ENCODE measurements around the gene SNUPN.
A peak's percentile ranks its signal among the peaks of the same experiment; 100 is the strongest.

The SNUPN gene

GRCh38 chr15:75625542-75626347 is at the start of gene SNUPN:
TSS of gene SNUPN (minus strand) at chr15:75625725. CDS start at chr15:75621051, 4,674 bp downstream.
- peak within 1 kb of the TSS; percentile 95 for H3K27ac ChIP-seq (ENCODE audit: low read length)
- peaks cover 0 to 6% of the 10 kb centered on the region in 2 donors for H3K36me3 ChIP-seq (ENCODE audit: control insufficient read depth in 1 of 2, insufficient read depth in 2 of 2, low read length in 2 of 2)
- no peaks in the 10 kb centered on the region for H3K9me3 ChIP-seq (ENCODE audit: control insufficient read depth in 1 of 2, low read length in 2 of 2)
- H3K4me1 ChIP-seq (ENCODE audit: control insufficient read depth in 1 of 2, insufficient read depth in 2 of 2, low read length in 2 of 2): peaks cover 4 to 6% of the 10 kb centered on the region in 2 donors
- no peaks in the 10 kb centered on the region for H3K27me3 ChIP-seq (ENCODE audit: low read depth, low read length)
- peak within 1 kb of the TSS; percentile 79 to 87 for H3K4me3 ChIP-seq (ENCODE audit: low read depth in 1 of 2, low read length in 2 of 2)

GRCh38 chr15:75674366-75674765 is 48.8 kb upstream of the SNUPN start:
- peaks cover 0 to 29% of the 10 kb centered on the region in 2 donors for H3K36me3 ChIP-seq (ENCODE audit: control insufficient read depth in 1 of 2, insufficient read depth in 2 of 2, low read length in 2 of 2)
- H3K27me3 ChIP-seq (ENCODE audit: low read depth, low read length): no peaks in the 10 kb centered on the region
- peaks cover 19 to 38% of the 10 kb centered on the region in 2 donors for H3K4me1 ChIP-seq (ENCODE audit: control insufficient read depth in 1 of 2, insufficient read depth in 2 of 2, low read length in 2 of 2)
- H3K27ac ChIP-seq (ENCODE audit: low read length): no peak overlapping the region
- H3K9me3 ChIP-seq (ENCODE audit: control insufficient read depth in 1 of 2, low read length in 2 of 2): no peaks in the 10 kb centered on the region
- H3K4me3 ChIP-seq (ENCODE audit: low read depth in 1 of 2, low read length in 2 of 2): no peak overlapping the region

DNA sequence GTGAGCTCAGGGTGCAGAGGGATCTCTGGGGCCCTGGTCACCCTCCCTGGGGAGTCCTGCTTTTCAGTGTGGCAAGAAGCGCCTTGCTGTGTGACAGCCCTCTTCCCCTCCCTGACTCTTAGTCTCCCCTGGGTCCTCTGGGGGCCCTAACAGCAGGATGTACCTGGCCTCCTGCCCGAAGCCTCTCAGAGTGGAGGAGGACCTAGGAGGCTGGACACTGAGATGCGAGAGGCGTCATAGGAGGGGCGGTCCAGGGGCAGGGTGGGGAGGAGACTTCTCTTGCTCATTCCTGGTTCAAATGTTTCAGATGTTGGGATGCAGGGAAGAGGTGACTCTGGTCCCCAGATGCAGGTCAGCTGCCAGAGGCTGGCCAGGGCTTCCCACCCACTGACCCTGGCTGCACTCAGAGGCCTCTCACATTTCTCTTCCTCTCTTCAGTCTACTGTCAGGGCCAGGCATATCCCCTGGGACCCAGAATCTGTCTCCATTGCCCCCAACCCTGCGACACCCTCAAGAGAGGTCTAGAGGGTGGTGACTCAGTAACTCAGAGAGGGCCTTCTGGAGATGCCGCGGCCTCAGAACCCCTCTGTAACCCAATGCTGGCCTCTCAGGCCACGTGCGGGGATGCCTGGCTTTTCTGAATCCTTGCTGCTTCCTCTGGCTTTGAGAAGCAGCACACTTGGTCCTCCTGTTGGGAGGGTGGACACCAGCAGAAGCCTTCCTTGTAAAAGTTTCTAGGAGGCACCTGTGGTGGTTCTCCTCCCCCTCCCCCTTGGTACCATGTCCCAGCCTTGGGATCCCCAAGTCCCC is 48.1 kb upstream of the SNUPN start:
- Histone ChIP-seq H3K4me3 (ENCODE audit: low read depth in 1 of 2, low read length in 2 of 2) (no peak overlapping the region), H3K36me3 (ENCODE audit: control insufficient read depth in 1 of 2, insufficient read depth in 2 of 2, low read length in 2 of 2) (peaks cover 0 to 25% of the 10 kb centered on the region in 2 donors), H3K27me3 (ENCODE audit: low read depth, low read length) (no peaks in the 10 kb centered on the region), H3K9me3 (ENCODE audit: control insufficient read depth in 1 of 2, low read length in 2 of 2) (no peaks in the 10 kb centered on the region), H3K27ac (ENCODE audit: low read length) (peak overlapping the region; percentile 33), H3K4me1 (ENCODE audit: control insufficient read depth in 1 of 2, insufficient read depth in 2 of 2, low read length in 2 of 2) (peaks cover 19 to 38% of the 10 kb centered on the region in 2 donors)

DNA sequence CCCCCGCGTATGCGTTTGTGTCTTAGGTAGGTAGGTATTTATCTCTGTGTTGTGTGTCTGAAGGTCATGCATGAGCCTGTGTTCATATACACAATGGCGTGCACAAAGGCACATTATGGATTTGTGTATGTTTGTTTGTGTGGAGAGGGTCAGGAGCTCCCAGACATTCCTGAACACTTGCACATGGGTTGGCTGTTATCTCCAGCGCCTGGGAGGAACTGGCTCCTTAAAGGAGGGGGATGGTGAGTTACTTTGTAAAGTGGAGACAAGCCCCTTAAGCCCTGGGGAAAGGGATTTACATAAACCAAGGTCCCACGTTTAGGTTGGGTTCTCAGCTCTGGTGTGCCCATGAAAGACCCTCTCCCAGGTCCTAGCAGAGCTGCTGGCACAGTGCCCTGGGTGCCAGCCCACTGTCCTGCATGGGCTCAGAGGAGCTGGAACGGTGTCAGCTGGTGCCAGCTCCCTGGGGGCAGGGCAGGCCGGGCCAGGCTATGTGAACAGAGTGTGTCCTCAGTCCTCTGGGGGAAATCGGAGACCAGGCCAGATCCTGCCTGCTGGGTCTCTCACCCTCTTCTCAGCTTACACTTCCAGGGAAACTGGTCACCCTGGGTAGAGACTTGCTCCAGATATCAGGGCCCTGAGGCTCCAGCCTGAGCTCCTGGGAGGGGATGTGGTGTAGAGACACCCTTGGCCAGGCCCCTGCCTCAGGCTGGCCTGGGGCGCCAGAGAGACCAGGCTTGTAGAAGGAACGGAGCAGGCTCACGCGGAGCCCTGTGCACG is 47.3 kb upstream of the SNUPN start:
- H3K27me3 ChIP-seq (ENCODE audit: low read depth, low read length): no peaks in the 10 kb centered on the region
- no peak overlapping the region for H3K4me3 ChIP-seq (ENCODE audit: low read depth in 1 of 2, low read length in 2 of 2)
- peak overlapping the region; percentile 33 for H3K27ac ChIP-seq (ENCODE audit: low read length)
- H3K4me1 ChIP-seq (ENCODE audit: control insufficient read depth in 1 of 2, insufficient read depth in 2 of 2, low read length in 2 of 2): peaks cover 19 to 39% of the 10 kb centered on the region in 2 donors
- H3K9me3 ChIP-seq (ENCODE audit: control insufficient read depth in 1 of 2, low read length in 2 of 2): no peaks in the 10 kb centered on the region
- H3K36me3 ChIP-seq (ENCODE audit: control insufficient read depth in 1 of 2, insufficient read depth in 2 of 2, low read length in 2 of 2): peaks cover 0 to 22% of the 10 kb centered on the region in 2 donors

DNA sequence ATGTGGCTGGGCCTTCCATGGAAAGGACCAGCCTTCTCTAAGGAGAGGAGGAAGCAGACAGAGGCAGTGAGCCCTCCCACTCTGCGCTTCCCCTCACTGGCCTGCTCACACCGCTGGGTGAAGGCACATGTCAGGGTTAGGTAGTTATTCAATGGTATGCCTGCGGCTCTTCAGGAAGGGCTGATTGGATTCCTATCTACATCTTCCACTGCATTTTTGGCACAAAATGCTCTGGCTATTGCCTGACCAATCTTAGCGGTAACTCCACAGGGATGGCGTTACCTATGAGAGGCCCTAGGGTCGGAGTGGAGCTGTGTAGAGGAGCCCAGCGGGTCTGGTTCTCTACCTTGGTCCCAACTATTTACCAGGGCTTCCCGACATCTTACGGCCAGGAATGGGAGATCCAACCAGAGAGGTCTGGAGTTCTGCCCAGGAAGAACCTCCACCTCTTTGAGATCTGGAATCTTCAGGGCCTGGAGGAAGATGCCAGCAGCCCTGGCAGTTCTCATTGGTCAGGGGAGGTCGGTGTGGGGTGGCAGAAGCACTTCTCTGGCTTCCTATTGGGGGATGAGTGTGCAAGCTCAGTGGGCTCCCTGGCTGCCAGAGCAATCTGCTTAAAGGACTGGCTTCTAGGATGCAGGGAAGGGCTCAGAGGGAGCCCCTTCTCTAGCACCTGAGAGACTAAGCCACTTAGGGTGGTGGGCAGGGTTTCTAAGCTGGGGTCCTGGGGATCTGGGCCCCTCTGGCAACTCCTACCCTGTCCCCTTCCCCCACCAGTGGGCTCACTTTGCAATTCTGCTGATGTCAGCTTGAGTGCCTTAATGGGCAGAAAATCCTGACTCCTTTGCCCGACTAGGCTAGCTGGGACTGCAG is 46.4 kb upstream of the SNUPN start:
- Histone ChIP-seq H3K4me1 (ENCODE audit: control insufficient read depth in 1 of 2, insufficient read depth in 2 of 2, low read length in 2 of 2) (peaks cover 19 to 48% of the 10 kb centered on the region in 2 donors), H3K27ac (ENCODE audit: low read length) (no peak overlapping the region), H3K9me3 (ENCODE audit: control insufficient read depth in 1 of 2, low read length in 2 of 2) (no peaks in the 10 kb centered on the region), H3K36me3 (ENCODE audit: control insufficient read depth in 1 of 2, insufficient read depth in 2 of 2, low read length in 2 of 2) (peaks cover 0 to 18% of the 10 kb centered on the region in 2 donors), H3K27me3 (ENCODE audit: low read depth, low read length) (no peaks in the 10 kb centered on the region), H3K4me3 (ENCODE audit: low read depth in 1 of 2, low read length in 2 of 2) (no peak overlapping the region)

GRCh38 chr15:75669879-75670212 is 44.3 kb upstream of the SNUPN start:
- no peak overlapping the region for H3K4me3 ChIP-seq (ENCODE audit: low read depth in 1 of 2, low read length in 2 of 2)
- H3K27ac ChIP-seq (ENCODE audit: low read length): no peak overlapping the region
- H3K4me1 ChIP-seq (ENCODE audit: control insufficient read depth in 1 of 2, insufficient read depth in 2 of 2, low read length in 2 of 2): peaks cover 24 to 41% of the 10 kb centered on the region in 2 donors

GRCh38 chr15:75669191-75669878 is 43.8 kb upstream of the SNUPN start:
- no peaks in the 10 kb centered on the region for H3K27me3 ChIP-seq (ENCODE audit: low read depth, low read length)
- H3K36me3 ChIP-seq (ENCODE audit: control insufficient read depth in 1 of 2, insufficient read depth in 2 of 2, low read length in 2 of 2): peaks cover 0 to 4% of the 10 kb centered on the region in 2 donors
- H3K4me1 ChIP-seq (ENCODE audit: control insufficient read depth in 1 of 2, insufficient read depth in 2 of 2, low read length in 2 of 2): peaks cover 24 to 37% of the 10 kb centered on the region in 2 donors
- H3K27ac ChIP-seq (ENCODE audit: low read length): no peak overlapping the region
- no peaks in the 10 kb centered on the region for H3K9me3 ChIP-seq (ENCODE audit: control insufficient read depth in 1 of 2, low read length in 2 of 2)
- H3K4me3 ChIP-seq (ENCODE audit: low read depth in 1 of 2, low read length in 2 of 2): no peak overlapping the region

More at GRCh38 chr15:75669879-75670212, 44.3 kb upstream of the SNUPN start:
- Histone ChIP-seq H3K27me3 (ENCODE audit: low read depth, low read length) (no peaks in the 10 kb centered on the region), H3K9me3 (ENCODE audit: control insufficient read depth in 1 of 2, low read length in 2 of 2) (no peaks in the 10 kb centered on the region), H3K36me3 (ENCODE audit: control insufficient read depth in 1 of 2, insufficient read depth in 2 of 2, low read length in 2 of 2) (peaks cover 0 to 4% of the 10 kb centered on the region in 2 donors)

DNA sequence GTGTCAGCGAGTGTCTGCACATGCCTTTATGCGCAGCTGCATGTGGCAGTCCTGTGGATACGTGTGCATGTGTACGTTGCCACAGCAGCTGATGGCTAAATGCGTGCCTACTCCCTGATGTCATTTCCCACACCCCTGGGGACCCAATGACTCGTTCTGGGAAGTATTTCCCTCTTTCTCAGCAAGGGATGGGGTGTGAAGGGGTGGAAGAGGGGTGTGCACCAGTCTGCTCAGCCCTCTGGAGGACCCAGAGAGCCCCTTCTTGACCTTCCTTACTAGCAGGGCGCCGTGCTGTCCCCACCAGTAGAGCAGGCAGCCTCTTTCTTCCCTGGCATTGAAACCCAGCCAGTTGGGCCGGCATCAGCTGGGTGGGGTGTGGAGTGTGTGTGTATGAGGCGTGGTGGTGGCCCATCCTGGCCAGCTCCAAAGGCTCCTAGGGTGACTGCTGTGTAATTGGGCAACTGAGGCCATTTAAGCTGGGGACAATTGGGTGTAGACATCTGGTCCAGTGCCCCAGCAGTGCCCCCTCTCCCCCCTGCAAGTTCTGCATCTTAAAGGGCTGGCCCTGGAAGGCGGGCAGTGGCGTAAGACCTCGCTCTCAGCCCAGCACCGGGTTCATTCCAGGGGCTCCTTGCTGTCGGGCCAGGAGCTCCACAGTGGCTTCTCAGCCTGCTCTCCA is 41.4 kb upstream of the SNUPN start:
- H3K4me1 ChIP-seq (ENCODE audit: control insufficient read depth in 1 of 2, insufficient read depth in 2 of 2, low read length in 2 of 2): peaks cover 5 to 13% of the 10 kb centered on the region in 2 donors
- H3K4me3 ChIP-seq (ENCODE audit: low read depth in 1 of 2, low read length in 2 of 2): no peak overlapping the region

GRCh38 chr15:75663931-75664421 is 38.5 kb upstream of the SNUPN start:
- Histone ChIP-seq H3K9me3 (ENCODE audit: control insufficient read depth in 1 of 2, low read length in 2 of 2) (no peaks in the 10 kb centered on the region), H3K27me3 (ENCODE audit: low read depth, low read length) (no peaks in the 10 kb centered on the region), H3K27ac (ENCODE audit: low read length) (no peak overlapping the region), H3K4me1 (ENCODE audit: control insufficient read depth in 1 of 2, insufficient read depth in 2 of 2, low read length in 2 of 2) (peaks cover 15 to 24% of the 10 kb centered on the region in 2 donors), H3K36me3 (ENCODE audit: control insufficient read depth in 1 of 2, insufficient read depth in 2 of 2, low read length in 2 of 2) (peaks cover 0 to 15% of the 10 kb centered on the region in 2 donors), H3K4me3 (ENCODE audit: low read depth in 1 of 2, low read length in 2 of 2) (no peak overlapping the region)

More for the DNA sequence above, 41.4 kb upstream of the SNUPN start:
- Histone ChIP-seq H3K36me3 (ENCODE audit: control insufficient read depth in 1 of 2, insufficient read depth in 2 of 2, low read length in 2 of 2) (peaks cover 0 to 8% of the 10 kb centered on the region in 2 donors), H3K27me3 (ENCODE audit: low read depth, low read length) (no peaks in the 10 kb centered on the region), H3K27ac (ENCODE audit: low read length) (peak overlapping the region; percentile 85), H3K9me3 (ENCODE audit: control insufficient read depth in 1 of 2, low read length in 2 of 2) (no peaks in the 10 kb centered on the region)
